PFSK-1 (cell line): ENCODE measurements around the gene TNS3.

Experiments
- FOXP2 ChIP-seq: optimal IDR thresholded peaks from 2 replicates; pipeline ENCODE3; 2011; ENCODE audit warnings: borderline replicate concordance, control low read depth, inconsistent platforms; ENCODE audit not compliant: insufficient read depth; ENCODE audit errors: extremely low read length, extremely low read depth
- POLR2AphosphoS5 ChIP-seq: IDR thresholded peaks from 2 replicates; pipeline ENCODE4 v1.6.1; 2012; ENCODE audit warnings: low read depth, mild to moderate bottlenecking, control low read depth, low read length, moderate library complexity
- SIN3A ChIP-seq: IDR thresholded peaks from 2 replicates; pipeline ENCODE4 v1.6.1; 2012; ENCODE audit warnings: mild to moderate bottlenecking, low read length, moderate library complexity, borderline replicate concordance; ENCODE audit not compliant: insufficient read depth
- TAF1 ChIP-seq: IDR thresholded peaks from 2 replicates; pipeline ENCODE4 v1.6.1; 2012; ENCODE audit warnings: low read length, control low read depth, borderline replicate concordance; ENCODE audit not compliant: insufficient read depth
- TF ChIP-seq, protein P1 (sequence below), 2 experiments: IDR thresholded peaks; 2 replicates each; pipeline versions ENCODE4 v1.6.1 to v1.8.0; 2011 to 2012; ENCODE audit warnings: low read depth in 2 of 2, low read length in 2 of 2, control low read depth in 1 of 2, inconsistent platforms in 1 of 2, mild to moderate bottlenecking in 1 of 2, moderate library complexity in 1 of 2; ENCODE audit not compliant: insufficient read depth in 1 of 2

TNS3 gene

DNA sequence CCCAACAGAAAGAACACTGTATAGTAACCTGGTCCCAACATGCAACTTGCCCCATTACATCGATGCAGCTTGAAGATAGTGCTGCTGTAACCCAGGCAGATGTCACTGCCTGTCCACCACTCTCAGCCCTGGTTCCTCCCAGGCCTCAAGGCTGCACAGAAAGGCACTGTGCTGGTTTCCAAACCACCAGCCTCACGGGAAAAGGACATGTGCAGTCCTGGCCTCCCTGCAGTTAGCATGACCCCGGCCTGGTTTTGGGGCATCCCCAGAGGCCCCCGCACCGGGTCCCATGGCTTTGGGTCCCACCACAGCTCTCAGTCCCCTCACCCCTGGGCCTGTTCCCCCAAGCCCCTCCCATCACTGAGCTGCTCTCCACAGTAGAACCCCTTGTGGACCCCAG, 214.5 kb downstream of the TNS3 start:
- TF ChIP-seq TAF1, result no peak
- TF ChIP-seq, protein P1, sequence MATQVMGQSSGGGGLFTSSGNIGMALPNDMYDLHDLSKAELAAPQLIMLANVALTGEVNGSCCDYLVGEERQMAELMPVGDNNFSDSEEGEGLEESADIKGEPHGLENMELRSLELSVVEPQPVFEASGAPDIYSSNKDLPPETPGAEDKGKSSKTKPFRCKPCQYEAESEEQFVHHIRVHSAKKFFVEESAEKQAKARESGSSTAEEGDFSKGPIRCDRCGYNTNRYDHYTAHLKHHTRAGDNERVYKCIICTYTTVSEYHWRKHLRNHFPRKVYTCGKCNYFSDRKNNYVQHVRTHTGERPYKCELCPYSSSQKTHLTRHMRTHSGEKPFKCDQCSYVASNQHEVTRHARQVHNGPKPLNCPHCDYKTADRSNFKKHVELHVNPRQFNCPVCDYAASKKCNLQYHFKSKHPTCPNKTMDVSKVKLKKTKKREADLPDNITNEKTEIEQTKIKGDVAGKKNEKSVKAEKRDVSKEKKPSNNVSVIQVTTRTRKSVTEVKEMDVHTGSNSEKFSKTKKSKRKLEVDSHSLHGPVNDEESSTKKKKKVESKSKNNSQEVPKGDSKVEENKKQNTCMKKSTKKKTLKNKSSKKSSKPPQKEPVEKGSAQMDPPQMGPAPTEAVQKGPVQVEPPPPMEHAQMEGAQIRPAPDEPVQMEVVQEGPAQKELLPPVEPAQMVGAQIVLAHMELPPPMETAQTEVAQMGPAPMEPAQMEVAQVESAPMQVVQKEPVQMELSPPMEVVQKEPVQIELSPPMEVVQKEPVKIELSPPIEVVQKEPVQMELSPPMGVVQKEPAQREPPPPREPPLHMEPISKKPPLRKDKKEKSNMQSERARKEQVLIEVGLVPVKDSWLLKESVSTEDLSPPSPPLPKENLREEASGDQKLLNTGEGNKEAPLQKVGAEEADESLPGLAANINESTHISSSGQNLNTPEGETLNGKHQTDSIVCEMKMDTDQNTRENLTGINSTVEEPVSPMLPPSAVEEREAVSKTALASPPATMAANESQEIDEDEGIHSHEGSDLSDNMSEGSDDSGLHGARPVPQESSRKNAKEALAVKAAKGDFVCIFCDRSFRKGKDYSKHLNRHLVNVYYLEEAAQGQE (IDR thresholded peaks at IDR 0.05; ENCODE audit: insufficient read depth in 1 of 2, low read depth in 2 of 2, low read length in 2 of 2), result no peak

DNA sequence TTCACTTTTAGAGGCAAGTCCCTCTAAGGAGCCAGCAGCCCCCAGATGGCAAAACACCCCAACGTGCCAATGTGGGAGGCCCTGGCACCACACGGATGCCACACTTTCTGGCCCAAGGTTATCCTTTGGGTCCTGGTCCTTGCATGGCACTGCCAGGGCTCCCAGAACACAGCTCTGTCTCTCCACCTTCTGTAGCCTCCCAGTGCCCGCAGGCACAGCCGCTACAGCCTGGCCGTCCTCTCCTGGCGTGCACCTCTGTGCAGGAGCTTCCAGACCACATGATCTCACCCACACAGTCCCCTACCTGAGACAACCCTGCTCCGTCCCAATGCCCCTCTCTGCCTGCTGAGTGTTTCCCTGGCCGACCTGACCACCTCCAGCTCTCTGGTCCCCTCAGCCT, 215.0 kb downstream of the TNS3 start:
- TF ChIP-seq POLR2AphosphoS5, result no peak
- no peak for TF ChIP-seq TAF1
- TF ChIP-seq FOXP2, result no peak
- TF ChIP-seq, protein P1 (IDR thresholded peaks at IDR 0.05; ENCODE audit: insufficient read depth in 1 of 2, low read depth in 2 of 2, low read length in 2 of 2), result no peak
- no peak for TF ChIP-seq SIN3A

DNA sequence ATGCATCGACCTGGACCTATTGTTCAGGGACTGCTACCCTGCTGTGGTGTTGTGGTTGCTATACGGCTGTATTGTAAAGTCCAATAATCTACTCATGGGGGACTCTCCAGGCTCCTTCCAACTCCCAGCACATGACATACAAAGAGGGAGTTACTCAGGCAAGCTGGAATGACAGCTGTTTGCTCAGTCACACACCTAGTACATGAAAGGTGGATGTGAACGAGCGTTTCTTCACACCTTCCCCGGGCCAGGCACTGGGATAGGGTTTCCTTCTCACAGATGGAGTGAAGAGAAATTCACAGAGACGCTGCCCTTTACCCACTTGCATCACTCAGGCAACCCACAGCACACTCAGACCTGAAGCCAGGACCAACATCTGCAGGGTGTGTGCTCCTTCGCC, 215.7 kb downstream of the TNS3 start:
- TF ChIP-seq, protein P1 (IDR thresholded peaks at IDR 0.05; ENCODE audit: insufficient read depth in 1 of 2, low read depth in 2 of 2, low read length in 2 of 2), result no peak
- TF ChIP-seq SIN3A (no peak), FOXP2 (no peak), POLR2AphosphoS5 (no peak), TAF1 (no peak)

DNA sequence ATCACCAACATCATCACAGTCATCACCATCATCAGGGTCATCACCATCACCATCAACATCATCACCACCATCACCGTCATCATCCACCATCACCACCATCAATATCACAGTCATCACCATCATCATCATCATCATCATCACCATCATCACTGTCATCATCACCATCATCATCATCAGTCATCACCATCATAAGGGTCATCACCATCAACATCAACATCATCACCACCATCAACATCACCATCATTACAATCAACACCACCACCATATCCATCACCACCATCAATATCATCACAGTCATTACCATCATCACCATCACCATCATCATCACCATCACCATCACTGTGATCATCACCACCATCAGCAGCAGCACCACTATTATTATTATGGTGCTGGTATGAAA, 218.9 kb downstream of the TNS3 start:
- no peak for TF ChIP-seq TAF1
- TF ChIP-seq, protein P1 (IDR thresholded peaks at IDR 0.05; ENCODE audit: insufficient read depth in 1 of 2, low read depth in 2 of 2, low read length in 2 of 2), result no peak
- TF ChIP-seq POLR2AphosphoS5, result no peak
- TF ChIP-seq SIN3A, result no peak
- TF ChIP-seq FOXP2, result no peak

DNA sequence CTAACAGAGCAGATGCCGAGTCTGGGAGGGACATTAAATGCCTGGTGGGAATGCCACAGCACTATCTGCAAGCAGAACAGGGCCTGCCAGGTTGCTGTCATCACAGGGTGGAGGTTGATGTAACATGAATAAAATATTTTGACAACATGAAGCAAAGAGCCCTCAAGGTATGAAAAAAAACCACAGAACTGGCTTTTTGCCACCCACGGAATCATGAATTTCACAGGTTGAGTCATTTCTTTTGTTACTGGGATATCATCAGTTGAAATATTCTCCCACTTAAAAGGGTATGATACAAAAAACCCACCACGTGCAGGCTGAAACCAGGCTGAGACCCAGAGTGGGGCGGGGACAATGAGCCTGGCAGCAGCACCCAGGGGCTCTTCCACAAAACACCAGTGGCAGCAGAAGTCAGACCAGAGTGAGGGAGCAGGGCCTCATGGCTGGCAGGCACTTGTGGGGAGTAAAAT, 220.1 kb downstream of the TNS3 start:
- TF ChIP-seq FOXP2, result no peak
- TF ChIP-seq POLR2AphosphoS5, result no peak
- TF ChIP-seq TAF1, result no peak
- no peak for TF ChIP-seq SIN3A
- TF ChIP-seq, protein P1 (IDR thresholded peaks at IDR 0.05; ENCODE audit: insufficient read depth in 1 of 2, low read depth in 2 of 2, low read length in 2 of 2), result no peak
